CD8-positive, alpha-beta memory T cell (primary cell): ENCODE results near the gene CAPZA3. TPM values are rescaled to one million over a fixed set of nuclear protein-coding genes. Genes with fewer than 3 reads are reported as not detected.
"Not testable (repeated sequence)": the region's sequence is repeated elsewhere in the genome, so short reads cannot be mapped to it uniquely, and the experiment has no call there.

ENCODE experiments used
- CTCF ChIA-PET: fragments of 350-600 bp; sonication (Branson Sonifier 250); formaldehyde crosslinking; loops from one replicate; lab custom pipeline; 2021; ENCODE audit warnings: antibody characterized with exemption; lab: Charles Lee
- POLR2A ChIA-PET: fragments of 350-600 bp; sonication (Branson Sonifier 250); formaldehyde crosslinking; loops from one replicate; lab custom pipeline; 2021; ENCODE audit warnings: antibody characterized with exemption; lab: Charles Lee
- DNase-seq, 5 donors: peaks; one replicate each; pipeline versions ENCODE4 v3.0.0 to v3.0.0-alpha.2; 2020 to 2022; ENCODE audit warnings: mixed read lengths in 1 of 5
- H3K27ac ChIP-seq: one replicate; pipeline ENCODE4 v1.7.0; 2013; ENCODE audit warnings: low read depth, mild to moderate bottlenecking, low read length, moderate library complexity
- H3K27me3 ChIP-seq: 2 replicates; pipeline ENCODE4 v1.7.0; 2013; ENCODE audit warnings: low read length, mild to moderate bottlenecking; ENCODE audit not compliant: insufficient read depth, poor library complexity, severe bottlenecking
- H3K36me3 ChIP-seq: 2 replicates; pipeline ENCODE4 v1.7.0; 2013; ENCODE audit warnings: mild to moderate bottlenecking, low read length, moderate library complexity; ENCODE audit not compliant: insufficient read depth
- H3K4me1 ChIP-seq: 2 replicates; pipeline ENCODE4 v1.7.0; 2013; ENCODE audit warnings: mild to moderate bottlenecking, low read length, moderate library complexity; ENCODE audit not compliant: insufficient read depth
- H3K4me3 ChIP-seq: 2 replicates; pipeline ENCODE4 v1.7.0; 2013; ENCODE audit warnings: mild to moderate bottlenecking, low read length
- H3K9me3 ChIP-seq: 2 replicates; pipeline ENCODE4 v1.7.0; 2013; ENCODE audit warnings: mild to moderate bottlenecking, low read length
- H3K27ac Mint-ChIP-seq, 8 donors: one replicate each; pipeline ENCODE4 v1.8.0; 2020 to 2021; ENCODE audit warnings: mixed read lengths in 8 of 8, mild to moderate bottlenecking in 6 of 8, inconsistent platforms in 3 of 8, moderate library complexity in 3 of 8
- H3K27me3 Mint-ChIP-seq, 2 donors: one replicate each; pipeline ENCODE4 v1.8.0; 2020 to 2021; ENCODE audit warnings: mixed read lengths in 2 of 2, mild to moderate bottlenecking in 1 of 2, moderate library complexity in 1 of 2
- H3K36me3 Mint-ChIP-seq, 3 donors: one replicate each; pipeline ENCODE4 v1.8.0; 2020 to 2021; ENCODE audit warnings: mixed read lengths in 3 of 3, inconsistent platforms in 1 of 3, mild to moderate bottlenecking in 1 of 3
- H3K4me1 Mint-ChIP-seq, 3 donors: one replicate each; pipeline ENCODE4 v1.8.0; 2020 to 2021; ENCODE audit warnings: mixed read lengths in 3 of 3, inconsistent platforms in 1 of 3, mild to moderate bottlenecking in 1 of 3
- H3K4me3 Mint-ChIP-seq, 7 donors: one replicate each; pipeline ENCODE4 v1.8.0; 2020 to 2021; ENCODE audit warnings: mixed read lengths in 7 of 7, mild to moderate bottlenecking in 6 of 7, moderate library complexity in 4 of 7, inconsistent platforms in 2 of 7
- H3K9me3 Mint-ChIP-seq, 5 donors: one replicate each; pipeline ENCODE4 v1.8.0; 2020 to 2022; ENCODE audit warnings: mixed read lengths in 5 of 5, mild to moderate bottlenecking in 3 of 5, moderate library complexity in 2 of 5, inconsistent platforms in 1 of 5
- polyA plus RNA-seq: library from polyadenylated mRNA; unstranded; fragments of 300-500 nt; fragmentation: Illumina TruSeq; gene quantifications from one replicate; pipeline ENCODE4 v1.2.3, GENCODE V29; 2021
- total RNA-seq, 2 experiments: library from RNA; stranded (reverse); gene quantifications; one replicate each; pipeline ENCODE4 v1.2.3, GENCODE V29; 2021

CAPZA3 gene
- total and polyA plus RNA-seq, 3 experiments from 2014 or later, result not detected

DNA sequence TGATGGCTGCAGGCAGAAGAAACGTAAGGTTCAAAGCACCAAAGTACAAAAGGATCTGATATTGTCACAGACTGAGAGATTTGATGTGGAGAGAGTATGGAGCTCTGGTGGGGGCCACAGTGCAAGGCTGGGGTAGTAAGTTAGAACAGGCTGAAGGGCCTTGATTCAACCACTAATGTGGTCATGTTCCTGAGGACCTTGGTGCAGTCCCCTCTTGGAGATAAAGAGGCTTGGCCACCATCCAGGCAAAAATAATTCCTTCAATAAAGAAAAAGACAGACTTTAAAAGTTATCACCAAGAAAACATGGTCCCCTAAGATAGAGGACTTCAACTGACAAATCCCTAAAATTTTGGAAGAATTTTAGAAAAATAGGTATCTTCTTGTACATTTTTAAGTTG, 17.4 kb downstream of the CAPZA3 start:
- Mint-ChIP-seq H3K9me3 (peaks cover 0 to under 1% (median 0%) of the 10 kb centered on the region in 5 donors), H3K27me3 (no peaks in the 10 kb centered on the region), H3K27ac (no peak overlapping the region), H3K4me1 (no peaks in the 10 kb centered on the region), H3K4me3 (no peak overlapping the region), H3K36me3 (no peaks in the 10 kb centered on the region)
- no peaks in the 10 kb centered on the region for H3K9me3 ChIP-seq
- H3K36me3 ChIP-seq, result no peaks in the 10 kb centered on the region
- no peak overlapping the region for H3K4me3 ChIP-seq
- H3K4me1 ChIP-seq, result no peaks in the 10 kb centered on the region
- CTCF ChIA-PET, result no interaction called here
- H3K27ac ChIP-seq, result no peak overlapping the region
- no peak for DNase-seq
- POLR2A ChIA-PET, result no interaction called here
- H3K27me3 ChIP-seq, result no peaks in the 10 kb centered on the region

DNA sequence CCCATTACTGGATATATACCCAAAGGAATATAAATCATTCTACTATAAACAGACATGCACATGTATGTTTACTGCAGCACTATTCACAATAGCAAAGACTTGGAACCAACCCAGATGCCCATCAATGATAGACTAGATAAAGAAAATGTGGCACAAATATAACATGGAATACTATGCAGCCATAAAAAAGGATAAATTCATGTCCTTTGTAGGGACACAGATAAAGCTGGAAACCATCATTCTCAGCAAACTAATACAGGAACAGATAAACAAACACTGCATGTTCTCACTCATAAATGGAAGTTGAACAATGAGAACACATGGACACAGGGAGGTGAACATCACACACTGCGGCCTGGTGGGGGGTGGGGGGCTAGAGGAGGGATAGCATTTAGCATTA, 28.6 kb downstream of the CAPZA3 start:
- H3K36me3 ChIP-seq, H3K9me3 ChIP-seq, H3K27me3 Mint-ChIP-seq, H3K27ac ChIP-seq, H3K4me1 ChIP-seq, H3K27me3 ChIP-seq, H3K36me3 Mint-ChIP-seq, H3K4me3 ChIP-seq, POLR2A ChIA-PET, CTCF ChIA-PET, H3K4me3 Mint-ChIP-seq, H3K4me1 Mint-ChIP-seq, H3K27ac Mint-ChIP-seq, DNase-seq: not testable (repeated sequence)
- H3K9me3 Mint-ChIP-seq, result peaks cover 5 to 10% (median 6%) of the 10 kb centered on the region in 5 donors

DNA sequence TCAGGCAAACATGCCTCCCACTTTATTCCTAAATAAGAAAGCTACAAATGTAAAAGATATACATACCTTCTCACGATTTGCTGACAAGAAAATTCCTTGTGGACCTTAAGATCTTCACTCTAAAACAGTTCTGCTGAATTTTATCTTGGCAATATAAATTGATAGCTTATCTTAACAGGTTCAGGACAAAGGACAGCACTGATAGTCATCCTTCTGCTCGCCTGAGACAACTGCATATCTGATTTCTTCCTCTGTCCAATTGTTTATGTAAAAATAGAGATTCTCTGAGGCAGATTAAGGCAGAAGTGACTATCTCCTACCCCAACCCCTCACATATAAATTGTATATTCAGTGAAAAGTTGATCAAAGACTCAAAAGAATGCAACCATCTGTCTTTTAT, 44.9 kb downstream of the CAPZA3 start:
- Mint-ChIP-seq H3K9me3 (peaks cover 5 to 28% (median 8%) of the 10 kb centered on the region in 5 donors), H3K4me1 (no peaks in the 10 kb centered on the region), H3K4me3 (no peak overlapping the region), H3K27me3 (no peaks in the 10 kb centered on the region), H3K27ac (no peak overlapping the region), H3K36me3 (no peaks in the 10 kb centered on the region)
- ChIA-PET CTCF (no interaction called here), POLR2A (no interaction called here)
- H3K27me3 ChIP-seq, result no peaks in the 10 kb centered on the region
- H3K9me3 ChIP-seq, result no peaks in the 10 kb centered on the region
- H3K27ac ChIP-seq, result no peak overlapping the region
- no peak overlapping the region for H3K4me3 ChIP-seq
- no peaks in the 10 kb centered on the region for H3K4me1 ChIP-seq
- DNase-seq, result no peak
- no peaks in the 10 kb centered on the region for H3K36me3 ChIP-seq

DNA sequence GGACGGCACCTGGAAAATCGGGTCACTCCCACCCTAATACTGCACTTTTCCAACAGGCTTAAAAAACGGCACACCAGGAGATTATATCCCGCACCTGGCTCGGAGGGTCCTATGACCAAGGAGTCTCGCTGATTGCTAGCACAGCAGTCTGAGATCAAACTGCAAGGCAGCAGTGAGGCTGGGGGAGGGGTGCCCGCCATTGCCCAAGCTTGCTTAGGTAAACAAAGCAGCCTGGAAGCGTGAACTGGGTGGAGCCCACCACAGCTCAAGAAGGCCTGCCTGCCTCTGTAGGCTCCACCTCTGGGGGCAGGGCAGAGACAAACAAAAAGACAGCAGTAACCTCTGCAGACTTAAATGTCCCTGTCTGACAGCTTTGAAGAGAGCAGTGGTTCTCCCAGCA, 47.5 kb downstream of the CAPZA3 start:
- H3K9me3 Mint-ChIP-seq, result peaks cover 4 to 20% (median 5%) of the 10 kb centered on the region in 5 donors
- H3K27ac ChIP-seq, H3K4me3 Mint-ChIP-seq, H3K36me3 ChIP-seq, H3K27ac Mint-ChIP-seq, POLR2A ChIA-PET, DNase-seq, H3K4me1 ChIP-seq, H3K27me3 ChIP-seq, H3K9me3 ChIP-seq, H3K4me1 Mint-ChIP-seq, H3K36me3 Mint-ChIP-seq, H3K4me3 ChIP-seq, CTCF ChIA-PET, H3K27me3 Mint-ChIP-seq: not testable (repeated sequence)

Other genes with a start within 250 kb of the CAPZA3 start
- gene PLCZ1, start 107 bp upstream of the CAPZA3 start, total RNA-seq, result not detected
- not detected for gene PLCZ1, start 107 bp upstream of the CAPZA3 start, polyA plus RNA-seq